DND-41 (cell line): ENCODE data around the gene KCNJ16.

Experiments used
- ATAC-seq: fragments of 200-7000 bp; cut with Tn5 transposase; 3 replicates; pipeline ENCODE4 v1.9.1; 2021; ENCODE audit warnings: low read depth; ENCODE audit not compliant: insufficient read depth
- DNase-seq: peaks from one replicate; pipeline ENCODE4 v3.0.0-alpha.2; 2020
- H2AFZ ChIP-seq: 2 replicates; pipeline ENCODE4 v1.6.0; 2012; ENCODE audit warnings: low read depth, low read length
- H3K27ac ChIP-seq: 2 replicates; pipeline ENCODE4 v1.5.1; 2012; ENCODE audit warnings: low read length, inconsistent platforms
- H3K27me3 ChIP-seq: fragments of 200-600 bp; sonication (generic); 2 replicates; pipeline ENCODE4 v1.6.0; 2012; ENCODE audit warnings: low read length, mild to moderate bottlenecking, inconsistent platforms; ENCODE audit not compliant: insufficient read depth, poor library complexity
- H3K36me3 ChIP-seq: 2 replicates; pipeline ENCODE4 v1.5.1; 2012; ENCODE audit warnings: low read length, inconsistent platforms; ENCODE audit not compliant: insufficient read depth
- H3K4me1 ChIP-seq: 2 replicates; pipeline ENCODE4 v1.5.1; 2012; ENCODE audit warnings: mild to moderate bottlenecking, low read length; ENCODE audit not compliant: insufficient read depth
- H3K4me2 ChIP-seq: 2 replicates; pipeline ENCODE4 v1.6.0; 2012; ENCODE audit warnings: mild to moderate bottlenecking, moderate library complexity, low read length, inconsistent platforms; ENCODE audit not compliant: insufficient read depth
- H3K4me3 ChIP-seq, 2 experiments: fragments of 200-600 bp in 1 of 2; shearing (Covaris generic) in 1 of 2; 2 replicates each; pipeline ENCODE4 v1.5.1; 2012 to 2016; ENCODE audit warnings: inconsistent platforms in 2 of 2, low read length in 2 of 2, mild to moderate bottlenecking in 2 of 2, low read depth in 1 of 2, moderate library complexity in 1 of 2
- H3K79me2 ChIP-seq: 2 replicates; pipeline ENCODE4 v1.6.0; 2012; ENCODE audit warnings: low read length, inconsistent platforms; ENCODE audit not compliant: insufficient read depth
- H3K9ac ChIP-seq: 2 replicates; pipeline ENCODE4 v1.6.0; 2012; ENCODE audit warnings: low read depth, mild to moderate bottlenecking, inconsistent platforms, low read length, moderate library complexity
- H3K9me3 ChIP-seq: 2 replicates; pipeline ENCODE4 v1.5.1; 2012; ENCODE audit warnings: low read length, moderate library complexity, mild to moderate bottlenecking, inconsistent platforms; ENCODE audit not compliant: insufficient read depth, severe bottlenecking
- H4K20me1 ChIP-seq: 2 replicates; pipeline ENCODE4 v1.6.0; 2012; ENCODE audit warnings: low read length; ENCODE audit not compliant: insufficient read depth
- EZH2 ChIP-seq: IDR thresholded peaks from 3 replicates; pipeline ENCODE4 v1.6.1; 2012; ENCODE audit warnings: borderline replicate concordance, low read depth, mild to moderate bottlenecking, moderate library complexity, low read length, inconsistent platforms; ENCODE audit not compliant: severe bottlenecking
- TF ChIP-seq, protein P1 (sequence below): IDR thresholded peaks from 2 replicates; pipeline ENCODE4 v1.5.1; 2012; ENCODE audit warnings: borderline replicate concordance, low read length, moderate library complexity, mild to moderate bottlenecking; ENCODE audit not compliant: poor library complexity, severe bottlenecking; ENCODE audit errors: extremely low read depth

The KCNJ16 gene

GRCh38 chr17:70144260-70144846 lies 69.3 kb downstream of the KCNJ16 start:
- Histone ChIP-seq H2AFZ (no peak overlapping the region), H3K79me2 (no peaks in the 10 kb centered on the region)

GRCh38 chr17:70153210-70153609 lies 78.2 kb downstream of the KCNJ16 start:
- TF ChIP-seq, protein P1, sequence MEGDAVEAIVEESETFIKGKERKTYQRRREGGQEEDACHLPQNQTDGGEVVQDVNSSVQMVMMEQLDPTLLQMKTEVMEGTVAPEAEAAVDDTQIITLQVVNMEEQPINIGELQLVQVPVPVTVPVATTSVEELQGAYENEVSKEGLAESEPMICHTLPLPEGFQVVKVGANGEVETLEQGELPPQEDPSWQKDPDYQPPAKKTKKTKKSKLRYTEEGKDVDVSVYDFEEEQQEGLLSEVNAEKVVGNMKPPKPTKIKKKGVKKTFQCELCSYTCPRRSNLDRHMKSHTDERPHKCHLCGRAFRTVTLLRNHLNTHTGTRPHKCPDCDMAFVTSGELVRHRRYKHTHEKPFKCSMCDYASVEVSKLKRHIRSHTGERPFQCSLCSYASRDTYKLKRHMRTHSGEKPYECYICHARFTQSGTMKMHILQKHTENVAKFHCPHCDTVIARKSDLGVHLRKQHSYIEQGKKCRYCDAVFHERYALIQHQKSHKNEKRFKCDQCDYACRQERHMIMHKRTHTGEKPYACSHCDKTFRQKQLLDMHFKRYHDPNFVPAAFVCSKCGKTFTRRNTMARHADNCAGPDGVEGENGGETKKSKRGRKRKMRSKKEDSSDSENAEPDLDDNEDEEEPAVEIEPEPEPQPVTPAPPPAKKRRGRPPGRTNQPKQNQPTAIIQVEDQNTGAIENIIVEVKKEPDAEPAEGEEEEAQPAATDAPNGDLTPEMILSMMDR, result no peak
- TF ChIP-seq EZH2, result no peak
- Histone ChIP-seq H3K27me3 (no peaks in the 10 kb centered on the region), H4K20me1 (no peaks in the 10 kb centered on the region), H3K4me3 (no peak overlapping the region), H3K36me3 (no peaks in the 10 kb centered on the region), H3K9ac (no peak overlapping the region), H3K79me2 (no peaks in the 10 kb centered on the region), H3K27ac (no peak overlapping the region), H2AFZ (no peak overlapping the region), H3K9me3 (no peaks in the 10 kb centered on the region), H3K4me2 (no peak overlapping the region), H3K4me1 (no peaks in the 10 kb centered on the region)
- DNase-seq (no peak), ATAC-seq (no peak)

More at GRCh38 chr17:70144260-70144846, 69.3 kb downstream of the KCNJ16 start:
- Histone ChIP-seq H3K27ac (no peak overlapping the region), H3K9ac (no peak overlapping the region), H4K20me1 (no peaks in the 10 kb centered on the region), H3K4me2 (no peak overlapping the region), H3K27me3 (no peaks in the 10 kb centered on the region), H3K9me3 (no peaks in the 10 kb centered on the region), H3K4me1 (no peaks in the 10 kb centered on the region), H3K4me3 (no peak overlapping the region), H3K36me3 (no peaks in the 10 kb centered on the region)
- no peak for TF ChIP-seq EZH2
- TF ChIP-seq, protein P1, result peak; percentile 68
- no peak for DNase-seq
- no peak for ATAC-seq

- H3K4me3 ChIP-seq, result no peak overlapping the region
- H3K36me3 ChIP-seq, result no peaks in the 10 kb centered on the region
- no peak overlapping the region for H3K4me2 ChIP-seq
- H3K9me3 ChIP-seq, result no peaks in the 10 kb centered on the region
- no peak for ATAC-seq
- no peak overlapping the region for H3K27ac ChIP-seq
- no peaks in the 10 kb centered on the region for H4K20me1 ChIP-seq
- TF ChIP-seq, protein P1, result no peak
- TF ChIP-seq EZH2, result no peak
- H3K27me3 ChIP-seq, result no peaks in the 10 kb centered on the region
- H3K4me1 ChIP-seq, result no peaks in the 10 kb centered on the region
- H3K79me2 ChIP-seq, result no peaks in the 10 kb centered on the region
- no peak overlapping the region for H3K9ac ChIP-seq
- no peak overlapping the region for H2AFZ ChIP-seq
- no peak for DNase-seq
Observed at GRCh38 chr17:70157151-70157550, 82.1 kb downstream of the KCNJ16 start.

GRCh38 chr17:70158180-70158579 lies 83.2 kb downstream of the KCNJ16 start:
- TF ChIP-seq, protein P1, result no peak
- TF ChIP-seq EZH2, result no peak
- no peak overlapping the region for H3K4me3 ChIP-seq
- H4K20me1 ChIP-seq, result no peaks in the 10 kb centered on the region
- no peaks in the 10 kb centered on the region for H3K36me3 ChIP-seq
- DNase-seq (no peak), ATAC-seq (no peak)
- no peaks in the 10 kb centered on the region for H3K4me1 ChIP-seq
- no peak overlapping the region for H3K9ac ChIP-seq
- no peaks in the 10 kb centered on the region for H3K27me3 ChIP-seq
- H2AFZ ChIP-seq, result no peak overlapping the region
- H3K79me2 ChIP-seq, result no peaks in the 10 kb centered on the region
- H3K27ac ChIP-seq, result no peak overlapping the region
- no peak overlapping the region for H3K4me2 ChIP-seq
- no peaks in the 10 kb centered on the region for H3K9me3 ChIP-seq
